Endometrial microvascular endothelial cells (primary cell): ENCODE data around the gene HCN2. TPM values are rescaled to one million over a fixed set of nuclear protein-coding genes. Genes with fewer than 3 reads are reported as not detected.
"Not testable (repeated sequence)": the region's sequence is repeated elsewhere in the genome, so short reads cannot be mapped to it uniquely, and the experiment has no call there.

Experiments used
- in situ Hi-C: cut with HindIII; loops from 2 replicates; pipeline ENCODE4 v1.10.0; 2017; ENCODE audit warnings: low sequenced_read_pairs, low pct_unique_long_range_greater_than_20kb; ENCODE audit errors: inconsistent ontology term
- total RNA-seq: library from RNA; depleted of rRNA; stranded (reverse); fragments of >200 nt; gene quantifications from one replicate; pipeline ENCODE4 v1.2.3, GENCODE V29; 2015; ENCODE audit errors: inconsistent ontology term

The HCN2 gene
- total RNA-seq, 1 donor from 2014 or later: 0.37 TPM

DNA sequence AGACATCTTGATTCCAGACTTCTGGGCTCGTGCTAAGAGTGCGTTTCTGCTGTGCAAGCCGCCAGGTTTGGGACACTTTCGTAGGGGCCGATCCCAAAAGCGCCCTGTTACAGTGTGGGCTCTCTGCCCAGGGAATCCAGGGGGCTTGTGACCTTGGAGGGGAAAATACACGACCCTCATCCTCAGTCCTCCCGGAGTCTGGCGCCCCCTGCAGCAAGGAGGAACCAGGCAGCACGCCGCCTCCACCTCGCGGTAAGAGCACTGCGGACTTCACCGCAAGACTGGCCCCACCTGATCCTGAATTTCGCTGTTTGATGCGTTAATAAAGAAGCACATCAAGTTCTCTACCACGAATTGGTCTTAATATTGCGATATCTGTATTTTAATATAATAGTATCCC lies 38.5 kb downstream of the HCN2 start:
- in situ Hi-C loops: no loop called here

GRCh38 chr19:629515-629914 lies 39.8 kb downstream of the HCN2 start:
- in situ Hi-C loops: not testable (repeated sequence)

- in situ Hi-C loops: no loop called here
Observed at GRCh38 chr19:629961-630714, 40.5 kb downstream of the HCN2 start.

- in situ Hi-C loops: no loop called here
Observed at GRCh38 chr19:632579-633067, 42.9 kb downstream of the HCN2 start.

DNA sequence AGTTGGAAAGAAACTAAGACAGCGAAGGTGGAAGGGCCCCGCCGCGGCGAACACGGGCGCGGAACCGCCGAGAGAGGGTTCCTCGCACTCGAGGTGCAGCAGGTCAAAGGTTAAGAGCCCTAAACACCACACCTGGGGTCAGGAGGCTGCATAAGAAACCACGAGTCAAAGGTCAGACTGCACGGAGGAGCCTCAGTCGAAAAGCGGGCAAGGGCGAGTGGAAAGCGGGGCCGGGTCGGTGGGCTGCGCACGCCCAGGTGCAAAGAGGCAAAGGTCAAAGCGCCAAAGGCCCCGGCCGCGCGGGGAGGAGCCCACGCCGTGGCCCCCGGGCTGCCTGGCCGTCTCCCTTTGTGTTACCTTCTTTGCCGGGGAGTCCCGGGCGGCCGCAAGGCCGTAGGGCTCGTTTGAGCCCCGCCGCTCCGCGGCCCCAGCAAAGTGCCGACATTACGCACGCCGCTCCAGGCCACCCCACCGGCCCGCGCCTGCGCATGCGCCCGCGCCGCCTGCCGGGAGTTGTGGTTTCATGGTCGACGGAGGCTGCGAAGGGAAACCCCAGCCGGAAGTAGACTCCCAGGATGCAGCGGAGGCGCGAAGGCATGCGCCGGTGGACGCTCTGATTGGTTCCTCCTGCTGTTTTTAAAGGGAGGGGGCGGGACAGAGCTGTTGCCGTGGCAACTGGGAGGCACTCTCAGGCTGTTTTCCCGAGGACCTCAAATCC lies 43.5 kb downstream of the HCN2 start, which contains the start of gene POLRMT:
Gene POLRMT, minus strand, starts transcription at position 470 of the 718 bp plus-strand sequence. Its CDS starts 25 bp downstream, at position 445.
- in situ Hi-C loops: no loop called here

- in situ Hi-C loops: no loop called here
Observed at GRCh38 chr19:633786-634639, 44.3 kb downstream of the HCN2 start.

DNA sequence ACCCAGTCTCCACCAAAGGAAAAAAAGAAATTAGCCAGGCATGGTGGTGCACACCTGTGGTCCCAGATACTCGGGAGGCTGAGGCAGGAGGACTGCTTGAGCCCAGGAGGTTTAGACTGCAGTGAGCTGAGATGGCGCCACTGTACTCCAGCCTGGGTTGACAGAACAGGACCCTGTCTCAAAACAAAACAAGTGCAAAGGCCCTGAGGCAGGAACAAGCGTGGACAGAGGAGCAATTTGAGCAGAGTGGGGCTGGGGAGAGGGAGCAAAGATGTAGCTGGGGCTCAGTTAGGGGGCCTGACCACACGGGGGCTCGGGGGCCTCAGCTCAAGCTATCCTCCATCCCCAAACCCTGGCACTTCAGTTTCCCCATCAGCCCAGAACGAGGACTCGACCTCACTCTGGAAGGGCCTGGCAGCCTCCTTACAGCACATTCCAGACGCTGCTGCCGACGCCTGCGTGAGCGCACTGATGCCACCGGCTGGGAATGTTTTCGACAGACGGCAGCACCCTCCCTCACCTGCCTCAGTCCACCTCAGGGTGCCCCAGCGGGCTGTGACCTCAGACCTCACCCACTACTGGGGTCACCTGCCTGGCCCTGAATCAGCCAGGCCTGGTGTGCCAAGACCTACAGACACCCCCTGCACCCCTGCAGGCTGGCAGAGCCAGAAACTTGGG lies 45.4 kb downstream of the HCN2 start:
- in situ Hi-C loops: no loop called here

DNA sequence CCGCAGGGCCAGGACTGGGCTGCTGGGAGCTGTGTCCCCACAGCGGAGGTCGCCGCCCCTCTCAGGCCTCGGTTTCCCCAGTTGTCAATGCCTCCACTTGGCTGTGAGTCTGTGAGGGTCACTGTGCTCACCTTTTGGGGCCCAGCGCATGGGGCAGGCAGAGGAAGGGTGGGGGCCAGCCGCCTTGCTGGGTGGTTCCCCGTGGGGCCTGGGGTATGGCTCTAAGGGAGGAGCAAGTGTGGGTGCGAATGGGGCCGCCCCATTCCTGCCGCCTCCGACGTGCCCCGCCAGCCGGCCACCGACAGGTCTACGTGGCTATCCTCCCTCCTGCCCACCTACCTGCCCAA lies 49.2 kb downstream of the HCN2 start:
- in situ Hi-C loops: no loop called here

DNA sequence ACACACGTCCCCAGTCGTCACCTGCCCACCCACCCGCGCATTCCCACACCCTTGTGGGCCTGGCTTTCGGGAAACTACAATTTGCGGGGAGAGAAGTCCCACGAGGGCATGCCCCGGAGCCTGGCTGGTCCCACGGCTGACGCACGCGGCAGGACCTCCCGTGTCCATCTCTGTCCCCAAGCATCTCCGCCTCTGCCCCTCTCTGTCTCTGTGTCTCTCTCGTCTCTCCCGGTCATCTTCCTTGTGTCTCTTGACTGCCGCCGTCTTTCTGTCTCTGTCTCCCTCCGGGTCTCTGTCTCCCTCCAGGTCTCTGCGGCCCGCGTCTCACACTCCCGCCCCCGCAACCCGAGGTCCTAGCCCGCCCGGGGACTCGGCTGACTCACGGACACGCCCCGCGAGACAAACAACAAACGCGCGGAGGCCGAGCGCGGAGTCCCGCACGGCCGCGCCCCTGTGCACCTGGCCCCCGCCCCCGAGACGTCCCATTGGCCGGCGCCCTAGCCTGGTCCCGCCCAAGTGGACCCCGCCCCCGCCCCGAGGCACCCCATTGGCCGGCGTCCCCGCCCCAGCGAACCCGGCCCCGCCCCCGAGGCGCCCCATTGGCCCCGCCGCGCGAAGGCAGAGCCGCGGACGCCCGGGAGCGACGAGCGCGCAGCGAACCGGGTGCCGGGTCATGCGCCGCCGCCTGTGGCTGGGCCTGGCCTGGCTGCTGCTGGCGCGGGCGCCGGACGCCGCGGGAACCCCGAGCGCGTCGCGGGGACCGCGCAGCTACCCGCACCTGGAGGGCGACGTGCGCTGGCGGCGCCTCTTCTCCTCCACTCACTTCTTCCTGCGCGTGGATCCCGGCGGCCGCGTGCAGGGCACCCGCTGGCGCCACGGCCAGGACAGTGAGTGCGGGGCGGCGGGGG lies 49.8 kb downstream of the HCN2 start, which contains the start of gene FGF22:
Gene FGF22, plus strand, starts transcription at position 627 of the 908 bp plus-strand sequence. Its CDS starts 47 bp downstream, at position 674.
- in situ Hi-C loops: no loop called here

DNA sequence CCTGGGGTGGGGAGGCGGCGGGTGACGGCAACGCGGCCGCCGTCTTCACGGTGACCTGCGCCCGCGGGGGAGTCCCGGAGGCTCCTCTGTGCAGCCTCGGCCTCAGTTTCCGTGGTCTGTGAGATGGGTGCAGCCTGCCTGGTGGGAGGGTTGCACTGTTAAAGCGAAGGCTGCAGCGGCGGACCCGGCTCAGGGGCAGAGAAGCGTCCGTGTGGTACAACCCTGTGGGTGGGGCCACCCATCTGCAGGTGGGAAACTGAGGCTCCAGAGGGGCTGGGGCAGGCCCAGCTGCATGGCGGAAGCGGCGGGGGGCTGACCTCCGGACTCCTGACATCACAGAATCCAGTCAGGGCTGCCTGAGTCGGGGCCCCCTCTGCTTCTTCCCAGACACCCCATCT lies 50.5 kb downstream of the HCN2 start:
- in situ Hi-C loops: no loop called here

DNA sequence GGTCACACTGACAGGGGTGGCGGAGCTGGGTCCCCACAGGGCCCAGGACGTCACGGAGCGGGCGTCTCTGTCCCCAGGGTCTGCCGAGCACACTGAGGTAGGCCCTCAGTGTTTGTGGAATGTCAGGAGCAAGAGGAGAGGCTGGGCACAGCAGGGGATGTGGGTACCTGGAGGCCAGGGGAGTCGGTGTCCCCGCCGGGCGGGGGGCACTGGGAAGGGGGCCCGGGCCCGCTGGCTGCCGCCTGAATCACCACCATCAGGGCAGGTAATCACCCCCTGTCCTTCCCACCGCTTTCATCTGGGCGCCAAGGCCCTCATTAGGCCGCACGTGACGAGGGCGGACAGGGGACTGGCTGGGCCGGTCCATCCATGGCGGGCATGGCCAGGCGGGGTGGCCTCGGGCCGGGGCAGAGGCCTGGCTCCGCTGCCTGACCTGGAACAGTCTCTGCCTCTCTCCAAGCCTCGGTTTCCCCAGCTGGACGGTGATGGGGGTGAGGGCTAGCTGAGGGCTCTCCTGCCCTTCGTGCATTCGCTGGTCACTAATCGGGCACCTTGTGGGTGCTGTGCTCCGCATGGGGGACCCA lies 51.0 kb downstream of the HCN2 start:
- in situ Hi-C loops: no loop called here

- in situ Hi-C loops: no loop called here
Observed at GRCh38 chr19:641702-642101, 52.0 kb downstream of the HCN2 start.

DNA sequence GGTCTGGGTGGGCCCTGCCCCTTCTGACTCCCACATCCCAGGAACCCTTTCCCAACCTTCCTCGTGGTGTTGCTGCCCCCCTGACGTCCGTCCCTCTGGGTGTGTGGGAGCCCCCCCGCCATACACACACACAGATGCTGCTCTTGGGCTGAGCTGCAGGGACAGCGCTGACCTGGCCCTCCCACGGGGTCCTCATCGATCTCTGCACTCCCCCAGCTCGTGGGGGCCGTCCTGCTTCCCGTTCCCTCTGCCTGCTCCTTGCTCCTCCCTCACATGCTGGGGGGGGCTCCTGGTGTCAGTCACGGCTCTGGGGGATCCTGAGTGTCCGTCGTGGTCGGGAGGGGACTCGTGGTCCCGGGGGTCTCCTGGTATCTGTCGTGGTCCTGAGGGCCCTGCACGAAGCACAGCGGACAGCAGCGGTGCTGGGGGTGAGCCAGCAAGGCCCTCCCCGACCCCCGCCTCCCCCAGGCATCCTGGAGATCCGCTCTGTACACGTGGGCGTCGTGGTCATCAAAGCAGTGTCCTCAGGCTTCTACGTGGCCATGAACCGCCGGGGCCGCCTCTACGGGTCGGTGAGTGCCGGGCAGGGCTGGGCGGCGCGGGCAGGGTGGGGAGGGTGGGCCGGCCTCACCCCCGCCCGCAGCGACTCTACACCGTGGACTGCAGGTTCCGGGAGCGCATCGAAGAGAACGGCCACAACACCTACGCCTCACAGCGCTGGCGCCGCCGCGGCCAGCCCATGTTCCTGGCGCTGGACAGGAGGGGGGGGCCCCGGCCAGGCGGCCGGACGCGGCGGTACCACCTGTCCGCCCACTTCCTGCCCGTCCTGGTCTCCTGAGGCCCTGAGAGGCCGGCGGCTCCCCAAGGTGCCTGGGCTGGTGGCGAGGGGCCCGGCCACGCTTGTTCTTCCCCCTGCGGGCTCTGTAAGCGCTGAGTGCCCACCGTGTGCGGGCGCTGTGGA lies 53.4 kb downstream of the HCN2 start:
- in situ Hi-C loops: no loop called here

DNA sequence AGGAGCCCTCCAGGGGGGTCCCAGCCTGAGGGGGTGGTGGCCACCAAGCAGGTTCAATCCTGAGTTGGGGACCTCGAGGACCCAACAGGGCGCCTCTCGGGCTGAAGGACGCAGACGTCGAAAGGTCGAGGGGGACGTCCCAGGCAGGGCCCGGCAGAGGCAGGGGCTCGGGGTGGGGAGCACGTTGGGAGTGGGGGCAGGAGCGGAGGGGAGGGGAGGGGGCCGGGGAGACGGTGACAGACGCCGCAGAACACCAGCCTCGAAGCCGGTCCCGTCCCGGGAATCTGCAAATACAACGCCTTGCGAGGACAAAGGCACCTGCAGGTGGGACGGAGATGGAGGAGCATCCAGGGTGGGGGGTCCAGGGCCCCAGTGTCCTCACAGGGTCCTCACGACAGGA lies 54.1 kb downstream of the HCN2 start:
- in situ Hi-C loops: no loop called here

DNA sequence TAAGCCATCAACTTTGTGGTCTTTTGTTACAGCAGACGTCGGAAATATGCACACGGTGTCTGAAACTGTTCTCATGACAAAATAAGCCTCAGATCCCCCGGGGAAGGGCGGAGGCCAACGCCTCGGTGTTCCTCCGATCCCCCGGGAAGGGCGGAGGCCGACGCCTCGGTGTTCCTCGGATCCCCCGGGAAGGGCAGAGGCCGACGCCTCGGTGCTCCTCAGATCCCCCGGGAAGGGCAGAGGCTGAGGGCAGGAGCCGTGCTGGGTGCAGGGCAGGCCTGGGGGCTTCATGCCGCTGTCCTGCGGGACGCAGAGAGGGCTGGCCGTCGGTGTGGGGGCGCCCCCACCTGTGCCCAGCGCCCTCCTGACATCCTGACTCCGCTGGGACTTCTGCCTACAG lies 54.7 kb downstream of the HCN2 start:
- in situ Hi-C loops: no loop called here

DNA sequence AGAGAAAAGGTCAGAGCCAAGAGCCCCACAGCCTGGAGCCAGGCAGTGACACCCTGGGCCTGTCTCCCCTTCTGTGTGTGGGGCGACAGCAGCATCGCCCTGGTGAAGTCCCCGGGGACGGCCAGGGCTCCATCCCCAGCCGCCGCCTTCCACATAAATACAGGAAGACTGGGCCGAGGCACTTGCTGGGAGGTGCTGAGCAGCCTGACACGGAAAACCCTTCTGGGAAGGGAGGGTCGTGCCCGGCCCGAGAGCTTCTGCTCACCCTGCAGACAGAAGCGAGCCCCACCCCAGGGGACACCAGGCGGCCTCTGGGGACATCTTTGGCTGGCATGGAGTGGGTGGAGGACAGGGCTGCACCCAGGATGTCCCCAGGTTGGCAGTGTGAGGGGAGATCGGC lies 55.1 kb downstream of the HCN2 start:
- in situ Hi-C loops: no loop called here
